Liver (tissue), 3 donors: Measurements from ENCODE around the gene ST6GALNAC3.

Source experiments
- FOXA2 ChIP-seq: IDR thresholded peaks from 2 replicates; pipeline ENCODE4 v1.6.1; 2016; ENCODE audit warnings: antibody characterized with exemption
- GABPA ChIP-seq, 2 donors: IDR thresholded peaks in 1 of 2; conservative IDR thresholded peaks in 1 of 2; 2 replicates each; pipeline ENCODE4 v1.6.1; 2016; ENCODE audit warnings: antibody characterized with exemption in 2 of 2, mild to moderate bottlenecking in 1 of 2, moderate library complexity in 1 of 2
- RAD21 ChIP-seq, 2 donors: IDR thresholded peaks; 2 replicates each; pipeline ENCODE4 v1.6.1; 2016; ENCODE audit warnings: antibody characterized with exemption in 2 of 2, mild to moderate bottlenecking in 2 of 2
- RXRA ChIP-seq, 2 donors: IDR thresholded peaks; 2 replicates each; pipeline ENCODE4 v1.6.1; 2017 to 2018; ENCODE audit warnings: antibody characterized with exemption in 2 of 2, mild to moderate bottlenecking in 1 of 2
- SP1 ChIP-seq: IDR thresholded peaks from 2 replicates; pipeline ENCODE4 v1.6.1; 2018; ENCODE audit warnings: antibody characterized with exemption, mild to moderate bottlenecking
- TAF1 ChIP-seq: conservative IDR thresholded peaks from 2 replicates; pipeline ENCODE4 v1.6.1; 2016; ENCODE audit warnings: antibody characterized with exemption, mild to moderate bottlenecking
- TF ChIP-seq, protein P1 (sequence below): fragments of 150-350 bp; IDR thresholded peaks from 2 replicates; pipeline ENCODE4 v1.5.1; 2017; ENCODE audit warnings: improper control_type of control experiment, low read depth, low read length; ENCODE audit not compliant: missing input control
- TF ChIP-seq, protein P2 (sequence below): IDR thresholded peaks from 2 replicates; pipeline ENCODE4 v1.6.1; 2016; ENCODE audit warnings: antibody characterized with exemption, mild to moderate bottlenecking
- TF ChIP-seq, protein P3 (sequence below): IDR thresholded peaks from 2 replicates; pipeline ENCODE4 v1.6.1; 2016; ENCODE audit warnings: antibody characterized with exemption
- TF ChIP-seq, protein P4 (sequence below): IDR thresholded peaks from 2 replicates; pipeline ENCODE4 v1.6.1; 2016; ENCODE audit warnings: antibody characterized with exemption
- TF ChIP-seq, protein P5 (sequence below): IDR thresholded peaks from 2 replicates; pipeline ENCODE4 v1.6.1; 2016; ENCODE audit warnings: antibody characterized with exemption
- donor health status: healthy.
- donor health status: healthy.

DNA sequence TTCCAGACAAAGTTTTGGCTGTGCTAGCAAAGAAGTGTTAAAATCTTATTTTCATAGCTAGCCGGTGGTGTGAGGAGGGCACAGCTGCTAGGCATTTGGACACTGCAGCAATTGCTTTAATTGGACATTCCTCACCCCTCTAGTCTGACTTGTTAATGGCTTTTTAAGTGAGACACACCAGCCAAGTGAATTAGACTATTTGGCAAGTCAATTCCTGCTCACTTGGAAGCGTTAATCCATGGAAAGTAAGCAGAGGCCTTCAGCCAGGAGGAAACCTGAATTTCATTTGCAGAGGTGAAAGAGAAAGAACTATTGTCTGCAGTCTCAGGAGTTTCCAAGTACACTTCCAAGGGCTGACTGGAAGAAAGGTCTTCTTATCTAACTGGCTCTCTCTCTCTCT is 175.7 kb downstream of the ST6GALNAC3 start:
- TF ChIP-seq, protein P1, sequence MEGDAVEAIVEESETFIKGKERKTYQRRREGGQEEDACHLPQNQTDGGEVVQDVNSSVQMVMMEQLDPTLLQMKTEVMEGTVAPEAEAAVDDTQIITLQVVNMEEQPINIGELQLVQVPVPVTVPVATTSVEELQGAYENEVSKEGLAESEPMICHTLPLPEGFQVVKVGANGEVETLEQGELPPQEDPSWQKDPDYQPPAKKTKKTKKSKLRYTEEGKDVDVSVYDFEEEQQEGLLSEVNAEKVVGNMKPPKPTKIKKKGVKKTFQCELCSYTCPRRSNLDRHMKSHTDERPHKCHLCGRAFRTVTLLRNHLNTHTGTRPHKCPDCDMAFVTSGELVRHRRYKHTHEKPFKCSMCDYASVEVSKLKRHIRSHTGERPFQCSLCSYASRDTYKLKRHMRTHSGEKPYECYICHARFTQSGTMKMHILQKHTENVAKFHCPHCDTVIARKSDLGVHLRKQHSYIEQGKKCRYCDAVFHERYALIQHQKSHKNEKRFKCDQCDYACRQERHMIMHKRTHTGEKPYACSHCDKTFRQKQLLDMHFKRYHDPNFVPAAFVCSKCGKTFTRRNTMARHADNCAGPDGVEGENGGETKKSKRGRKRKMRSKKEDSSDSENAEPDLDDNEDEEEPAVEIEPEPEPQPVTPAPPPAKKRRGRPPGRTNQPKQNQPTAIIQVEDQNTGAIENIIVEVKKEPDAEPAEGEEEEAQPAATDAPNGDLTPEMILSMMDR = no peak
- TF ChIP-seq GABPA (IDR thresholded peaks at IDR 0.05 in 1 of 2, conservative IDR thresholded peaks at IDR 0.05 in 1 of 2) = no peak
- TF ChIP-seq, protein P2, sequence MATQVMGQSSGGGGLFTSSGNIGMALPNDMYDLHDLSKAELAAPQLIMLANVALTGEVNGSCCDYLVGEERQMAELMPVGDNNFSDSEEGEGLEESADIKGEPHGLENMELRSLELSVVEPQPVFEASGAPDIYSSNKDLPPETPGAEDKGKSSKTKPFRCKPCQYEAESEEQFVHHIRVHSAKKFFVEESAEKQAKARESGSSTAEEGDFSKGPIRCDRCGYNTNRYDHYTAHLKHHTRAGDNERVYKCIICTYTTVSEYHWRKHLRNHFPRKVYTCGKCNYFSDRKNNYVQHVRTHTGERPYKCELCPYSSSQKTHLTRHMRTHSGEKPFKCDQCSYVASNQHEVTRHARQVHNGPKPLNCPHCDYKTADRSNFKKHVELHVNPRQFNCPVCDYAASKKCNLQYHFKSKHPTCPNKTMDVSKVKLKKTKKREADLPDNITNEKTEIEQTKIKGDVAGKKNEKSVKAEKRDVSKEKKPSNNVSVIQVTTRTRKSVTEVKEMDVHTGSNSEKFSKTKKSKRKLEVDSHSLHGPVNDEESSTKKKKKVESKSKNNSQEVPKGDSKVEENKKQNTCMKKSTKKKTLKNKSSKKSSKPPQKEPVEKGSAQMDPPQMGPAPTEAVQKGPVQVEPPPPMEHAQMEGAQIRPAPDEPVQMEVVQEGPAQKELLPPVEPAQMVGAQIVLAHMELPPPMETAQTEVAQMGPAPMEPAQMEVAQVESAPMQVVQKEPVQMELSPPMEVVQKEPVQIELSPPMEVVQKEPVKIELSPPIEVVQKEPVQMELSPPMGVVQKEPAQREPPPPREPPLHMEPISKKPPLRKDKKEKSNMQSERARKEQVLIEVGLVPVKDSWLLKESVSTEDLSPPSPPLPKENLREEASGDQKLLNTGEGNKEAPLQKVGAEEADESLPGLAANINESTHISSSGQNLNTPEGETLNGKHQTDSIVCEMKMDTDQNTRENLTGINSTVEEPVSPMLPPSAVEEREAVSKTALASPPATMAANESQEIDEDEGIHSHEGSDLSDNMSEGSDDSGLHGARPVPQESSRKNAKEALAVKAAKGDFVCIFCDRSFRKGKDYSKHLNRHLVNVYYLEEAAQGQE = no peak
- TF ChIP-seq FOXA2 = no peak
- no peak for TF ChIP-seq SP1
- TF ChIP-seq, protein P3, sequence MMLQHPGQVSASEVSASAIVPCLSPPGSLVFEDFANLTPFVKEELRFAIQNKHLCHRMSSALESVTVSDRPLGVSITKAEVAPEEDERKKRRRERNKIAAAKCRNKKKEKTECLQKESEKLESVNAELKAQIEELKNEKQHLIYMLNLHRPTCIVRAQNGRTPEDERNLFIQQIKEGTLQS = no peak
- TF ChIP-seq, protein P4, sequence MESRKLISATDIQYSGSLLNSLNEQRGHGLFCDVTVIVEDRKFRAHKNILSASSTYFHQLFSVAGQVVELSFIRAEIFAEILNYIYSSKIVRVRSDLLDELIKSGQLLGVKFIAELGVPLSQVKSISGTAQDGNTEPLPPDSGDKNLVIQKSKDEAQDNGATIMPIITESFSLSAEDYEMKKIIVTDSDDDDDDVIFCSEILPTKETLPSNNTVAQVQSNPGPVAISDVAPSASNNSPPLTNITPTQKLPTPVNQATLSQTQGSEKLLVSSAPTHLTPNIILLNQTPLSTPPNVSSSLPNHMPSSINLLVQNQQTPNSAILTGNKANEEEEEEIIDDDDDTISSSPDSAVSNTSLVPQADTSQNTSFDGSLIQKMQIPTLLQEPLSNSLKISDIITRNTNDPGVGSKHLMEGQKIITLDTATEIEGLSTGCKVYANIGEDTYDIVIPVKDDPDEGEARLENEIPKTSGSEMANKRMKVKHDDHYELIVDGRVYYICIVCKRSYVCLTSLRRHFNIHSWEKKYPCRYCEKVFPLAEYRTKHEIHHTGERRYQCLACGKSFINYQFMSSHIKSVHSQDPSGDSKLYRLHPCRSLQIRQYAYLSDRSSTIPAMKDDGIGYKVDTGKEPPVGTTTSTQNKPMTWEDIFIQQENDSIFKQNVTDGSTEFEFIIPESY = no peak
- no peak for TF ChIP-seq RAD21 (IDR thresholded peaks at IDR 0.05)
- no peak for TF ChIP-seq TAF1
- TF ChIP-seq, protein P5, sequence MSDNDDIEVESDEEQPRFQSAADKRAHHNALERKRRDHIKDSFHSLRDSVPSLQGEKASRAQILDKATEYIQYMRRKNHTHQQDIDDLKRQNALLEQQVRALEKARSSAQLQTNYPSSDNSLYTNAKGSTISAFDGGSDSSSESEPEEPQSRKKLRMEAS = no peak
- TF ChIP-seq RXRA (IDR thresholded peaks at IDR 0.05) = no peak
